IMR-90 (cell line): Measurements from ENCODE around the gene KPNA5. TPM values are rescaled to one million over a fixed set of nuclear protein-coding genes. Genes with fewer than 3 reads are reported as not detected.

Experiments
- ATAC-seq: fragments of 200-7000 bp; cut with Tn5 transposase; 2 replicates; pipeline ENCODE4 v1.9.1; 2020; ENCODE audit warnings: low read depth, mild to moderate bottlenecking, moderate library complexity
- BruUV-seq: library from RNA; stranded (reverse); fragments of 400-500 nt; replicated peaks from 2 replicates; lab custom pipeline; 2021; lab: Mats Ljungman, UMichigan
- CTCF ChIA-PET: fragments of 300-600 bp; formaldehyde crosslinking; extraction: SDS; loops from one replicate; lab custom pipeline; 2021; ENCODE audit warnings: antibody characterized with exemption; lab: Yijun Ruan, JAX
- POLR2A ChIA-PET: fragments of 300-600 bp; sonication (Branson Sonifier 250); formaldehyde crosslinking; loops from one replicate; lab custom pipeline; 2022; ENCODE audit warnings: antibody characterized with exemption; ENCODE audit not compliant: unreplicated experiment; lab: Charles Lee
- DNase-seq: peaks from one replicate; pipeline ENCODE4 v3.0.0; 2013
- H2AFZ ChIP-seq: replicated peaks from 2 replicates; pipeline ENCODE3; 2013; ENCODE audit warnings: low read length, mild to moderate bottlenecking; ENCODE audit not compliant: poor library complexity
- H2AK5ac ChIP-seq: 2 replicates; pipeline ENCODE4 v1.6.1; 2013; ENCODE audit warnings: low read depth, low read length, inconsistent platforms
- H2AK9ac ChIP-seq: replicated peaks from 2 replicates; pipeline ENCODE3; 2013; ENCODE audit warnings: mild to moderate bottlenecking, low read depth, low read length, moderate library complexity; ENCODE audit not compliant: poor library complexity
- H2BK120ac ChIP-seq: 2 replicates; pipeline ENCODE4 v1.6.1; 2013; ENCODE audit warnings: low read depth, low read length, inconsistent platforms
- H2BK15ac ChIP-seq: 3 replicates; pipeline ENCODE4 v1.6.1; 2013; ENCODE audit warnings: low read depth, low read length, inconsistent platforms
- H2BK20ac ChIP-seq: 2 replicates; pipeline ENCODE4 v1.6.1; 2013; ENCODE audit warnings: low read depth, mild to moderate bottlenecking, inconsistent platforms, low read length, moderate library complexity
- H2BK5ac ChIP-seq: 2 replicates; pipeline ENCODE4 v1.6.1; 2013; ENCODE audit warnings: mild to moderate bottlenecking, low read depth, low read length, inconsistent platforms; ENCODE audit not compliant: poor library complexity, severe bottlenecking
- H3K14ac ChIP-seq: replicated peaks from 2 replicates; pipeline ENCODE4 v1.6.1; 2013; ENCODE audit warnings: low read depth, low read length, inconsistent platforms
- H3K18ac ChIP-seq: 2 replicates; pipeline ENCODE4 v1.6.1; 2013; ENCODE audit warnings: low read depth, low read length, control low read depth
- H3K23ac ChIP-seq: 2 replicates; pipeline ENCODE4 v1.6.1; 2013; ENCODE audit warnings: low read depth, low read length, inconsistent platforms
- H3K27ac ChIP-seq: 2 replicates; pipeline ENCODE4 v1.5.1; 2013; ENCODE audit warnings: mild to moderate bottlenecking, control low read depth, low read length; ENCODE audit not compliant: insufficient read depth
- H3K27me3 ChIP-seq: 2 replicates; pipeline ENCODE4 v1.6.1; 2013; ENCODE audit warnings: low read length; ENCODE audit not compliant: control insufficient read depth, insufficient read depth
- H3K36me3 ChIP-seq: 2 replicates; pipeline ENCODE4 v1.6.1; 2013; ENCODE audit warnings: low read length, mixed read lengths; ENCODE audit not compliant: control insufficient read depth, insufficient read depth
- H3K4ac ChIP-seq: 2 replicates; pipeline ENCODE4 v1.6.1; 2013; ENCODE audit warnings: low read depth, low read length, inconsistent platforms
- H3K4me1 ChIP-seq: 2 replicates; pipeline ENCODE4 v1.6.1; 2013; ENCODE audit warnings: low read length, mixed read lengths; ENCODE audit not compliant: control insufficient read depth, insufficient read depth
- H3K4me2 ChIP-seq: 2 replicates; pipeline ENCODE4 v1.6.1; 2013; ENCODE audit warnings: low read depth, mild to moderate bottlenecking, control low read depth, low read length, moderate library complexity
- H3K4me3 ChIP-seq: 2 replicates; pipeline ENCODE4 v1.5.1; 2013; ENCODE audit warnings: low read depth, mild to moderate bottlenecking, control low read depth, low read length, moderate library complexity; ENCODE audit not compliant: insufficient read depth
- H3K56ac ChIP-seq: 2 replicates; pipeline ENCODE4 v1.6.1; 2013; ENCODE audit warnings: low read length, inconsistent platforms; ENCODE audit not compliant: insufficient read depth; ENCODE audit errors: extremely low read depth
- H3K79me1 ChIP-seq, 2 experiments: 2 replicates each; pipeline ENCODE4 v1.6.1; 2013; ENCODE audit warnings: low read length in 2 of 2, inconsistent platforms in 1 of 2, low read depth in 1 of 2
- H3K9ac ChIP-seq: 2 replicates; pipeline ENCODE4 v1.6.1; 2013; ENCODE audit warnings: low read depth, low read length, control low read depth
- H3K9me1 ChIP-seq: 2 replicates; pipeline ENCODE4 v1.6.1; 2013; ENCODE audit warnings: low read length, inconsistent platforms; ENCODE audit not compliant: insufficient read depth
- H3K9me3 ChIP-seq: 2 replicates; pipeline ENCODE4 v1.6.1; 2013; ENCODE audit warnings: low read length; ENCODE audit not compliant: control insufficient read depth, insufficient read depth
- H4K20me1 ChIP-seq: 2 replicates; pipeline ENCODE4 v1.6.1; 2013; ENCODE audit warnings: low read length, inconsistent platforms; ENCODE audit not compliant: insufficient read depth
- H4K5ac ChIP-seq: 2 replicates; pipeline ENCODE4 v1.6.1; 2013; ENCODE audit warnings: mild to moderate bottlenecking, low read depth, low read length, control low read depth
- H4K8ac ChIP-seq, 2 experiments: 2 replicates each; pipeline ENCODE4 v1.6.1; 2013; ENCODE audit warnings: low read depth in 2 of 2, low read length in 2 of 2, control low read depth in 1 of 2, inconsistent platforms in 1 of 2
- H4K91ac ChIP-seq: 2 replicates; pipeline ENCODE4 v1.6.1; 2013; ENCODE audit warnings: low read depth, low read length, inconsistent platforms; ENCODE audit not compliant: insufficient read depth
- BHLHE40 ChIP-seq: fragments of 150-350 bp; IDR thresholded peaks from 2 replicates; pipeline ENCODE4 v1.6.1; 2016; ENCODE audit warnings: mild to moderate bottlenecking, low read depth, low read length
- CEBPB ChIP-seq: IDR thresholded peaks from 2 replicates; pipeline ENCODE4 v1.6.1; 2012; ENCODE audit warnings: low read depth, low read length, improper control_type of control experiment
- CHD1 ChIP-seq: IDR thresholded peaks from 2 replicates; pipeline ENCODE4 v1.6.1; 2012; ENCODE audit warnings: low read depth, low read length, improper control_type of control experiment
- ELK1 ChIP-seq: fragments of 150-350 bp; IDR thresholded peaks from 2 replicates; pipeline ENCODE4 v1.6.1; 2016; ENCODE audit warnings: low read depth, mild to moderate bottlenecking, low read length, moderate library complexity, borderline replicate concordance
- FOS ChIP-seq: fragments of 150-350 bp; IDR thresholded peaks from 2 replicates; pipeline ENCODE4 v1.6.1; 2016; ENCODE audit warnings: low read depth, low read length
- MAFK ChIP-seq: IDR thresholded peaks from 2 replicates; pipeline ENCODE4 v1.6.1; 2012; ENCODE audit warnings: low read depth, low read length, improper control_type of control experiment
- MAZ ChIP-seq: IDR thresholded peaks from 2 replicates; pipeline ENCODE4 v1.6.1; 2012; ENCODE audit warnings: low read depth, mild to moderate bottlenecking, low read length, improper control_type of control experiment, moderate library complexity, borderline replicate concordance
- MXI1 ChIP-seq: IDR thresholded peaks from 2 replicates; pipeline ENCODE4 v1.6.1; 2012; ENCODE audit warnings: low read depth, mild to moderate bottlenecking, low read length, moderate library complexity, borderline replicate concordance
- NFE2L2 ChIP-seq: fragments of 150-350 bp; IDR thresholded peaks from 2 replicates; pipeline ENCODE4 v1.6.1; 2016; ENCODE audit warnings: low read depth, mild to moderate bottlenecking, low read length
- POLR2A ChIP-seq: IDR thresholded peaks from 2 replicates; pipeline ENCODE4 v1.6.1; 2012; ENCODE audit warnings: mild to moderate bottlenecking, low read depth, low read length
- RAD21 ChIP-seq: IDR thresholded peaks from 2 replicates; pipeline ENCODE4 v1.6.1; 2012; ENCODE audit warnings: low read length, improper control_type of control experiment
- RCOR1 ChIP-seq: IDR thresholded peaks from 2 replicates; pipeline ENCODE4 v1.6.1; 2012; ENCODE audit warnings: mild to moderate bottlenecking, low read length, improper control_type of control experiment; ENCODE audit not compliant: insufficient replicate concordance
- RFX5 ChIP-seq: IDR thresholded peaks from 2 replicates; pipeline ENCODE4 v1.8.0; 2012; ENCODE audit warnings: low read depth, mild to moderate bottlenecking, low read length, moderate library complexity
- SMC3 ChIP-seq: fragments of 150-350 bp; IDR thresholded peaks from 2 replicates; pipeline ENCODE4 v1.6.1; 2016; ENCODE audit warnings: low read depth, mild to moderate bottlenecking, antibody characterized with exemption, low read length, moderate library complexity
- USF2 ChIP-seq: fragments of 150-350 bp; IDR thresholded peaks from 2 replicates; pipeline ENCODE4 v1.6.1; 2017; ENCODE audit warnings: mild to moderate bottlenecking, antibody characterized with exemption, low read length, low read depth
- WGBS, 2 experiments: methylation state at CpG; one replicate each; pipeline versions ENCODE4 v1.1.5 to v1.1.7; 2013; ENCODE audit warnings: missing lambda C conversion rate in 2 of 2; ENCODE audit not compliant: insufficient read length in 1 of 2; ENCODE audit errors: extremely low coverage in 2 of 2; 5-methylcytosine and 5-hydroxymethylcytosine counted together
- dilution Hi-C: fragments of 300-500 bp; cut with HindIII; formaldehyde crosslinking; loops from one replicate; pipeline ENCODE4 v1.14.3; 2018; ENCODE audit warnings: low sequenced_read_pairs; ENCODE audit not compliant: unreplicated experiment
- in situ Hi-C: fragments of 300-500 bp; cut with MboI; formaldehyde crosslinking; loops from 3 replicates; pipeline ENCODE4 v1.14.3; 2019; ENCODE audit warnings: low sequenced_read_pairs, inconsistent platforms, mixed read lengths
- intact Hi-C: fragments of 100-400 bp; cut with micrococcal nuclease; formaldehyde crosslinking; loops from 2 replicates; pipeline ENCODE4 v1.10.0; 2022
- polyA plus RNA-seq, 3 experiments: library from polyadenylated mRNA; depleted of rRNA; stranded (reverse); fragments of >200 nt; gene quantifications; 2 replicates each; pipeline ENCODE4 v1.2.3, GENCODE V29; 2012; ENCODE audit warnings: low replicate concordance in 1 of 3
- total RNA-seq: library from RNA; depleted of rRNA; stranded (reverse); fragments of >200 nt; gene quantifications from 2 replicates; pipeline ENCODE4 v1.2.3, GENCODE V29; 2012
- TF ChIP-seq, protein P1 (sequence below): conservative IDR thresholded peaks from 2 replicates; pipeline ENCODE4 v1.5.1; 2012; ENCODE audit warnings: mild to moderate bottlenecking, low read depth, low read length, improper control_type of control experiment

KPNA5 gene
- total and polyA plus RNA-seq, 2 of the 4 experiments (the other 2 are of a cell fraction): 2.2 to 5.9 TPM

DNA sequence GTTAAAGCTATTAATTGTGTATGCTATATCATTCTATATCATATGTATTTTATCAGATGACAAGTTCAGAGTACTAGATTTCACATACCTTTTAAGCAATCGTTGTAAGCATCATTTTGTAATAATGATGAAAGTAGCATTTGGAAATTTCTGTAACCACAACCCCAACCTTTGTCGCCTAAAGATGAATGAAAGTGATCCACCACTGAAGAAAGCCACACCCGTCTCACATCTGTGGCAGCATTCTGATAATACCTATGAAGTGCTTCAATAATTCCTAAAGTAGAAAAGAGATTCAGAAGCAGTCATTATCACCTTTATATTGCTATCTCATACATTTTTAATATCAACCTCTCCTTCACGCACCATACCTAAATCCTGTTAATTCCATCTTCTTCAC, 29.1 kb upstream of the KPNA5 start:
- Histone ChIP-seq H4K91ac (no peak overlapping the region), H3K79me1 (no peaks in the 10 kb centered on the region), H3K14ac (no peak overlapping the region), H2BK20ac (no peak overlapping the region), H2AK9ac (no peak overlapping the region), H3K27me3 (no peaks in the 10 kb centered on the region), H2AFZ (no peak overlapping the region), H3K27ac (no peak overlapping the region), H3K4me2 (no peak overlapping the region), H2AK5ac (no peak overlapping the region), H2BK15ac (no peak overlapping the region), H4K5ac (no peak overlapping the region), H3K23ac (no peak overlapping the region), H3K36me3 (peaks cover 4% of the 10 kb centered on the region; the same call in 1 of the 2 replicates), H3K4ac (no peak overlapping the region), H3K9me3 (no peaks in the 10 kb centered on the region), H2BK5ac (no peak overlapping the region), H3K56ac (no peak overlapping the region), H3K18ac (no peak overlapping the region), H3K4me3 (no peak overlapping the region), H4K20me1 (no peaks in the 10 kb centered on the region), H4K8ac (no peak overlapping the region), H3K9me1 (no peaks in the 10 kb centered on the region), H3K4me1 (peaks cover 2% of the 10 kb centered on the region), H3K9ac (no peak overlapping the region), H2BK120ac (no peak overlapping the region)
- intact Hi-C loops: loop anchor here (5.0 kb wide), 1 partner anchor 65 kb away; no protein-coding TSS in a partner anchor
- in situ Hi-C loops: no loop called here
- dilution Hi-C loops: no loop called here
- POLR2A ChIA-PET: no interaction called here
- 100% methylated on average over 1 of the region's 4 CpGs for WGBS, 2 experiments
- BruUV-seq: no TSS peak
- no peak for ATAC-seq
- no peak for DNase-seq
- CTCF ChIA-PET: no interaction called here
- no peak for TF ChIP-seq SMC3
- no peak for TF ChIP-seq MAZ
- no peak for TF ChIP-seq MAFK
- no peak for TF ChIP-seq USF2
- no peak for TF ChIP-seq POLR2A
- no peak for TF ChIP-seq CHD1
- TF ChIP-seq CEBPB: no peak
- TF ChIP-seq, protein P1, sequence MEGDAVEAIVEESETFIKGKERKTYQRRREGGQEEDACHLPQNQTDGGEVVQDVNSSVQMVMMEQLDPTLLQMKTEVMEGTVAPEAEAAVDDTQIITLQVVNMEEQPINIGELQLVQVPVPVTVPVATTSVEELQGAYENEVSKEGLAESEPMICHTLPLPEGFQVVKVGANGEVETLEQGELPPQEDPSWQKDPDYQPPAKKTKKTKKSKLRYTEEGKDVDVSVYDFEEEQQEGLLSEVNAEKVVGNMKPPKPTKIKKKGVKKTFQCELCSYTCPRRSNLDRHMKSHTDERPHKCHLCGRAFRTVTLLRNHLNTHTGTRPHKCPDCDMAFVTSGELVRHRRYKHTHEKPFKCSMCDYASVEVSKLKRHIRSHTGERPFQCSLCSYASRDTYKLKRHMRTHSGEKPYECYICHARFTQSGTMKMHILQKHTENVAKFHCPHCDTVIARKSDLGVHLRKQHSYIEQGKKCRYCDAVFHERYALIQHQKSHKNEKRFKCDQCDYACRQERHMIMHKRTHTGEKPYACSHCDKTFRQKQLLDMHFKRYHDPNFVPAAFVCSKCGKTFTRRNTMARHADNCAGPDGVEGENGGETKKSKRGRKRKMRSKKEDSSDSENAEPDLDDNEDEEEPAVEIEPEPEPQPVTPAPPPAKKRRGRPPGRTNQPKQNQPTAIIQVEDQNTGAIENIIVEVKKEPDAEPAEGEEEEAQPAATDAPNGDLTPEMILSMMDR: no peak
- TF ChIP-seq FOS: no peak
- TF ChIP-seq RFX5: no peak
- no peak for TF ChIP-seq RAD21
- no peak for TF ChIP-seq ELK1
- TF ChIP-seq MXI1: no peak
- TF ChIP-seq BHLHE40: no peak
- no peak for TF ChIP-seq NFE2L2
- TF ChIP-seq RCOR1: no peak
